Osteocyte (in vitro differentiated cells): ENCODE results near the gene NDUFB8. TPM values are rescaled to one million over a fixed set of nuclear protein-coding genes. Genes with fewer than 3 reads are reported as not detected.

Source experiments
- DNase-seq: peaks from one replicate; pipeline ENCODE4 v3.0.0; 2021; ENCODE audit warnings: mixed read lengths; ENCODE audit not compliant: unreplicated experiment; ENCODE audit errors: extremely low spot score
- H3K27ac Mint-ChIP-seq: one replicate; pipeline ENCODE4 v1.8.0; 2021; ENCODE audit warnings: mild to moderate bottlenecking, mixed read lengths; ENCODE audit not compliant: unreplicated experiment
- H3K27me3 Mint-ChIP-seq: one replicate; pipeline ENCODE4 v1.8.0; 2021; ENCODE audit warnings: mixed read lengths; ENCODE audit not compliant: unreplicated experiment
- H3K36me3 Mint-ChIP-seq: one replicate; pipeline ENCODE4 v1.8.0; 2021; ENCODE audit warnings: mixed read lengths; ENCODE audit not compliant: unreplicated experiment
- H3K4me1 Mint-ChIP-seq: one replicate; pipeline ENCODE4 v1.8.0; 2021; ENCODE audit warnings: mixed read lengths; ENCODE audit not compliant: unreplicated experiment
- H3K4me3 Mint-ChIP-seq: one replicate; pipeline ENCODE4 v1.8.0; 2021; ENCODE audit warnings: mild to moderate bottlenecking, moderate library complexity, mixed read lengths; ENCODE audit not compliant: unreplicated experiment
- H3K9me3 Mint-ChIP-seq: one replicate; pipeline ENCODE4 v1.8.0; 2021; ENCODE audit warnings: mixed read lengths; ENCODE audit not compliant: unreplicated experiment
- CTCF ChIP-seq: fragments of 200-600 bp; sonication (generic); IDR thresholded peaks from 2 replicates; pipeline ENCODE4 v1.5.0; 2021; ENCODE audit warnings: antibody characterized with exemption, mild to moderate bottlenecking, moderate library complexity
- total RNA-seq: library from RNA; stranded (reverse); gene quantifications from 2 replicates; pipeline ENCODE4 v1.2.1, GENCODE V29; 2021

NDUFB8 gene
- total RNA-seq, 1 donor from 2014 or later: 169 TPM

GRCh38 chr10:100537475-100537874, 7.8 kb upstream of the NDUFB8 start:
- peaks cover 17% of the 10 kb centered on the region for H3K36me3 Mint-ChIP-seq
- no peak for DNase-seq
- H3K4me3 Mint-ChIP-seq: no peak overlapping the region
- H3K9me3 Mint-ChIP-seq: no peaks in the 10 kb centered on the region
- peaks cover 1% of the 10 kb centered on the region for H3K4me1 Mint-ChIP-seq
- no peaks in the 10 kb centered on the region for H3K27me3 Mint-ChIP-seq
- no peak overlapping the region for H3K27ac Mint-ChIP-seq
- no peak for TF ChIP-seq CTCF

GRCh38 chr10:100535715-100536353, 6.2 kb upstream of the NDUFB8 start, which contains the start of gene HIF1AN:
Gene HIF1AN, plus strand, starts transcription at chr10:100535943. Its CDS starts 16 bp downstream, at chr10:100535959.
- no peaks in the 10 kb centered on the region for H3K9me3 Mint-ChIP-seq
- H3K36me3 Mint-ChIP-seq: peaks cover 6% of the 10 kb centered on the region
- peaks cover 1% of the 10 kb centered on the region for H3K4me1 Mint-ChIP-seq
- peak; percentile 95 for TF ChIP-seq CTCF
- no peaks in the 10 kb centered on the region for H3K27me3 Mint-ChIP-seq
- H3K27ac Mint-ChIP-seq: no peak within 1 kb of the TSS
- H3K4me3 Mint-ChIP-seq: no peak within 1 kb of the TSS
- DNase-seq: peak; percentile 96

GRCh38 chr10:100535338-100535714, 5.7 kb upstream of the NDUFB8 start:
- H3K27me3 Mint-ChIP-seq: no peaks in the 10 kb centered on the region

GRCh38 chr10:100534726-100535125, 5.1 kb upstream of the NDUFB8 start:
- H3K9me3 Mint-ChIP-seq: no peaks in the 10 kb centered on the region
- H3K27ac Mint-ChIP-seq: no peak overlapping the region
- DNase-seq: no peak
- no peak overlapping the region for H3K4me3 Mint-ChIP-seq
- TF ChIP-seq CTCF: no peak
- H3K27me3 Mint-ChIP-seq: no peaks in the 10 kb centered on the region
- H3K4me1 Mint-ChIP-seq: peaks cover 5% of the 10 kb centered on the region
- H3K36me3 Mint-ChIP-seq: no peaks in the 10 kb centered on the region

More at GRCh38 chr10:100535338-100535714, 5.7 kb upstream of the NDUFB8 start:
- Mint-ChIP-seq H3K36me3 (peaks cover 1% of the 10 kb centered on the region), H3K4me3 (no peak overlapping the region), H3K4me1 (peaks cover 1% of the 10 kb centered on the region), H3K9me3 (no peaks in the 10 kb centered on the region), H3K27ac (no peak overlapping the region)
- no peak for DNase-seq
- TF ChIP-seq CTCF: no peak

GRCh38 chr10:100531761-100532160, 2.1 kb upstream of the NDUFB8 start:
- TF ChIP-seq CTCF: no peak
- peaks cover 14% of the 10 kb centered on the region for H3K4me1 Mint-ChIP-seq
- no peak overlapping the region for H3K4me3 Mint-ChIP-seq
- H3K9me3 Mint-ChIP-seq: no peaks in the 10 kb centered on the region
- no peak for DNase-seq
- H3K27me3 Mint-ChIP-seq: no peaks in the 10 kb centered on the region
- H3K36me3 Mint-ChIP-seq: peaks cover 3% of the 10 kb centered on the region
- H3K27ac Mint-ChIP-seq: no peak overlapping the region
